NCI-H748 (cell line): ENCODE data around the gene KLF1.
A peak's percentile ranks its signal among the peaks of the same experiment; 100 is the strongest.
"Not testable (repeated sequence)": the region's sequence is repeated elsewhere in the genome, so short reads cannot be mapped to it uniquely, and the experiment has no call there.

Source experiments
- DNase-seq: peaks from one replicate; lab custom pipeline; 2025; ENCODE audit not compliant: unreplicated experiment; lab: John Stamatoyannopoulos, UW

KLF1 gene

GRCh38 chr19:12891553-12892021, 4.6 kb upstream of the KLF1 start:
- no peak for DNase-seq

DNA sequence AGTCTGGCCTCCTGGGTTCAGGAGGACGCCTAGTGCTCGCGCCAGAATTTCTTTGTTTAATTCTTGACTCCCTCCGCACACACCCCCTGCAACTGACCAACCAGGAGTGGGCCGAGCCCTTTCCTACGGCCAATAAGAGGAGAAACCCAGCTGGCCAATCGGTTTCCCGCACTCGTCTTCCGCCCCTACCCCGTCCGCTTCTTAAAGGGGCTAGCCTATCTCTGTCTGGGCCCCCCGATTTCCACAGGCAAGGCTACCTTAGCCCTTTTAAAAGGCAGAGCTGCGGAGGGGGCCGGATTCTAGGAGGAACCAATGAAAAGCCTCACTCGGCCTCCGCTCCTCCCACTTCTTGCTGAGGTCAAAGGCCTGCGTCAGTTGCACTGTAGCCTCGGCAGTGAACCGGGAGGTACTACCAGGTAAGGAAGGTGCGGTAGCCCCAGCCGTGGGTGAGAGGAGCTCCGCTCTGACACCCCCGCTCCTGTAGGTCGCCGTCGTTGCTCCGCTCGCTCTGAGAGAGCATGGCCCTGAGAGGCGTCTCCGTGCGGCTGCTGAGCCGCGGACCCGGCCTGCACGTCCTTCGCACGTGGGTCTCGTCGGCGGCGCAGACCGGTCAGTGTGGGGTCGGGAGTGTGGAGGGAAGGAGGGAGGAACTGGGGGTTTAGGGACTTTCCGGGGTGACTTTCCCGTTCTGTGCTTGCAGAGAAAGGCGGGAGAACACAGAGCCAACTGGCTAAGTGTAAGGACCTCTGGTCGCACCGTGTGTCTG, 4.0 kb upstream of the KLF1 start, which contains the start of gene GCDH:
Gene GCDH, plus strand, starts transcription at position 374 of the 766 bp plus-strand sequence. Its CDS starts 145 bp downstream, at position 519.
- DNase-seq, result peak; percentile 99

- not testable (repeated sequence) for DNase-seq
Measured at GRCh38 chr19:12890299-12890786, 3.3 kb upstream of the KLF1 start.

DNA sequence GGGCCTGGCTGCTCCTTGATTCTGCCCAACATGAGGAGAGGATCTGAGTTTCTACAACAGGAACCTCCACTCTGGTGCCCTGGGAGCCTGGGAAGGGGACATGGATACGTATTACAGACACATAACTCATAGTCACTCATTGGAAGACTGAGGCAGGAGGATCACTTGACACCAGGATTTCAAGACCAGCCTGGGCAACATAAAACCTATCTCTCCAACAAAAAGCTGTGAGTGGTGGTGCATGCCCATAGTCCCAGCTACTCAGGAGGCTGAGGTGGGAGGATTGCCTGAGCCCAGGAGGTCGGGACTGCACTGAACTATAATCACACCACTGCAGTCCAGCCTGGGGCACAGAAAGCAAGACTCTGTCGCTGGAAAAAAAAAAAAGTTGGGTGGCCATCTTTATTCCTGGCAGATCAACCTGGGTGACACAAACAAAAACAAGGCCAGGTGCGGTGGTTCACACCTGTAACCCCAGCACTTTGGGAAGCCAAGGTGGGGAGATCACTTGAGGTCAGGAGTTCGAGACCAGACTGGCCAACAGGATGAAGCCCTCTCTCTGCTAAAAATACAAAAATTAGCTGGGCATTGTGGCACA, 1.1 kb upstream of the KLF1 start:
- no peak for DNase-seq

- DNase-seq, result no peak
Measured at GRCh38 chr19:12886651-12886968, 391 bp downstream of the KLF1 start.

DNA sequence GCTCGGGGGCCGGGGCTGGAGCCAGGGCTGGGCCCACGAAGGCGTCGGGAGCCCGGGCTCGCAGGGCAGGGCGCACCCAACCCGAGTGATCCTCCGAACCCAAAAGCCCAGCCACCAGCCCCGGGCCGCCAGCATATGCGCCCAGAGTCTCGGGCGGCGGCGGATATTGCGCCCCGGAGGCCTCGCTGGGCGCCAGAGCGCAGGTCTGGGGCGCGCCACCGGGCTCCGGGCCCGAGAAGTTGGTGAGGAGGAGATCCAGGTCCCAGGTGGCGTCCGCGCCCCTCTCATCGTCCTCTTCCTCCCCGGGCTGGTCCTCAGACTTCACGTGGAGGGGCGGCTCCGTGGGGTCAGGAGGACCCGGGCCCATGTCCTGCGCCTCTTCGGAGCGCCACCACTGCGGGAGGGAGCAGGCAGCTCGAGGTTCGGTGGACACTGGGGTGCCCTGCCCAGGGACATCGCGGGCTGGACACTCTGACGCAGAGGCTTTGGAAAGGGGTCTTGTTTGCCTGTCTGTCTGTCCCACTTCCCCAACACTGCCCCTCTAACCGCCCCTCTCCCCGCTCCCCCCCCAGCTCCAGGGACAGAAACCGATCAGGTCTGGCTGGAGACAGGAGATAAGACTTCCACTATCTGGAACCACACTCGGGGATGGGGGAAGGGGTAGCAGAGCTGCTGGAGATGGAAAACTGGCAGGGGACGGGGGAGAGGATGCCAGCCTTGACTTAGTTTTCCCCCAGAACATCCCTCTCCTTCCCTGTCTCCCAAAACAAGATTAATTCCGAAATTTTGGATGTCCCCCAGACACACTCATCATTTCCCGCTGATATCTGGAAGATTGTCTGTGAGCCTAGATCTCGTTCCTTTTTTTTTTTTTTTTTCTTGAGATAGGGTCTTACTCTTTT, 1.0 kb downstream of the KLF1 start:
- no peak for DNase-seq

DNA sequence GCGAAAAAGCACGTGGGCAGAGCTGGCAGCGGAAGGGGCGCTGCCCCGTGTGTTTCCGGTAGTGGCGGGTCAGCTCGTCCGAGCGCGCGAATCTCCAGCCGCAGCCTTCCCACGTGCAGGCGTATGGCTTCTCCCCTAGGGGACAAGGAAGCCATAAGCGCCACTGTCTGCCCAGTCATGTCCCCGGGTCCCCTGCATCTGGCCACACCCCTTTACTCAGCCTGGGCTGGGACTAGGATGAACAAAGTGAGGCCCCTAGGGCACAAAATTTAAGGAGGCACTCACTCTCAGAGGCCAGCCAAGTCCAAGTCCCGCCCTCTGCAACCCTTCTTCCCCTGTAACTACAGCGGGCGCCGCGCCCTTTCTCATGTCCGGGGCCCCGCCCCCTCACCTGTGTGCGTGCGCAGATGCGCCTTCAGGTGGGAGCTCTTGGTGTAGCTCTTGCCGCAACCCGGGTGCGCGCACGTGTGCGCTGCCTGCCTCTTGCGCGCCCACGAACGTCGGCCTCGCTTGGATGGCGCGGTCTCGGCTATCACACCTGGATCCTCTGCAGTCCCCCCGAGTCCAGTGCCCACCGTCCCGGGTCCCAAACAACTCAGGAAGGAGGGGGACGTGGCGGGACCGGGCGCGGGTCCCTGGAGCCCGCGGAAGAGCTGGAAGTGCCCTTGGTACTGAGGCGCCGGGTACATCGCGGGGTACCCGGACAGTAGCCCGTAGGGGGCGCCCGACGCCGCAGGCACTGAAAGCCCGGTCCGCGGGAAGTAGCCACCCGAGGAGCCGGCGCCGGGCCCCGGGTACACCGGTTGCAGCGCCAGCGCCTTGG, 1.9 kb downstream of the KLF1 start:
- peak; percentile 97 for DNase-seq

DNA sequence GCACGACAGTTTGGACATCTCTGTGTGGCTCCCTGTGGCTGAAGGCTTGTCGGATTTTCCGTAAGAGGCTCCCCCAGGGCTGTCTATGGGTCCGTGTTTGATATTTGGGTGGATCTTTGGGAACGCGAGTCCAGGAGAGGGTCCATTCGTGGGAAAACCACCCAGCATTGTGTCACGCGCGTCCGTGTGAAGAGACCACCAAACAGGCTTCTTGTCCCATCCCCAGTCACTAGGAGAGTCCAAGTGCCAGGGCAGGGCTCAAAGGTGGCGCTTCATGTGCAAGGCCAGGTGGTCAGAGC, 2.4 kb downstream of the KLF1 start:
- DNase-seq, result no peak

DNA sequence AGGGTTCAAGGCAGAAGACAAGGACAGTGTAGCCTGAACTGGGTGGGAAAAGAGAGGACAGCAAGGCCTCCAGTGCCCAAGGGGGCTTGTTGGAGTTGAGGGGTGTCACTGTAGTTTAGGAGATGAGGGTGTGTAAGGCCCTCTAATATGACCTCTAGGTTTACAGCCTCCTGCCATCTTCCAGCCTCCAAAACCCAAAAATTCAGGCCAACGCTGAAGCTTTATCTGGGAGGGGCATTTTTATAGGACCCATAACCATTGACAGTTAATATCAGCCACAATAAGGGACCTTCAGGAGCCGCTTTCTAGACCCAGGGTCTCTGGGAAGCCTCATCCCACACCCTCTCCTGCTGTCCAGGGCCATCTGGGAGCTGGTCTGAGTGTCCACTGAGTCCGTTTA, 2.8 kb downstream of the KLF1 start:
- no peak for DNase-seq

DNA sequence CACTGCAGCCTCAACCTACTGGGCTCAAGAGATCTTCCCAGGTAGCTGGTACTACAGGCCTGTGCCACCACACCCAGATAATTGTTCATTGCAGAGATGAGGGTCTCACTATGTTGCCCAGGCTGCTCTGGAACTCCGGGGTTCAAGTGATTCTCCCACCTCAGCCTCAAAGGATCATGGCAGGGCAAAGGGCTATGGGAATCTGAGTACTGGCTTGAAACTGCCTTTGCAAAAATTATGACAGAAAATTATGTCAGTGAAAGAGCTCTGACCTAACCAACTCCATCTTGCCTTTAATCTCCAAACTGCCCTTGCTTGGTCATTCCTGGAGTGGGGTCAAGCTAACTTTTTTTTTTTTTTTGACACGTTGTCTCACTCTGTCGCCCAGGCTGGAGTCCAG, 4.4 kb downstream of the KLF1 start:
- DNase-seq, result no peak

- DNase-seq, result peak; percentile 93
Measured at GRCh38 chr19:12881172-12881808, 5.7 kb downstream of the KLF1 start, which contains the start of gene DNASE2. Gene DNASE2 (minus strand): TSS chr19:12881449. CDS start chr19:12881375, 74 bp downstream.

- DNase-seq, result peak; percentile 56
Measured at GRCh38 chr19:12880551-12881171, 6.3 kb downstream of the KLF1 start.

DNA sequence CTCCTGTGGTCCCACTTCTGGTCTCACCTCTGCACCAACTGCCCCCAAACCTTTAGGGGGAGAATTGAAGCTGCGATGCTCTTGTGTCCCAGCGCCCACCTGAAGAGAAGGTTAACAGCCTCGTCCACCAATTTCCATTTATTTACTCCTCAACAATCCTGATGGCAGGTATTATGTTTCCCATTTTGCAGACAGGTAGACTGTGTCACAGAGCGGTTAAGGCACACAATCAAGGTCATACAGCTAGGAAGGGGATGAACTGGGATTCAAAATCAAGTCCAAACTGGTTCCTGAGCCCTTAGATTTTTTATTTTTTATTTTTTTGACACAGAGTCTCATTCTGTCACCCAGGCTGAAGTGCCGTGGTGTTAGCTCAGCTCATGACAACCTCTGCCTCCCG, 11.9 kb downstream of the KLF1 start:
- DNase-seq, result no peak

GRCh38 chr19:12873891-12874745, 12.9 kb downstream of the KLF1 start:
- DNase-seq, result no peak

DNA sequence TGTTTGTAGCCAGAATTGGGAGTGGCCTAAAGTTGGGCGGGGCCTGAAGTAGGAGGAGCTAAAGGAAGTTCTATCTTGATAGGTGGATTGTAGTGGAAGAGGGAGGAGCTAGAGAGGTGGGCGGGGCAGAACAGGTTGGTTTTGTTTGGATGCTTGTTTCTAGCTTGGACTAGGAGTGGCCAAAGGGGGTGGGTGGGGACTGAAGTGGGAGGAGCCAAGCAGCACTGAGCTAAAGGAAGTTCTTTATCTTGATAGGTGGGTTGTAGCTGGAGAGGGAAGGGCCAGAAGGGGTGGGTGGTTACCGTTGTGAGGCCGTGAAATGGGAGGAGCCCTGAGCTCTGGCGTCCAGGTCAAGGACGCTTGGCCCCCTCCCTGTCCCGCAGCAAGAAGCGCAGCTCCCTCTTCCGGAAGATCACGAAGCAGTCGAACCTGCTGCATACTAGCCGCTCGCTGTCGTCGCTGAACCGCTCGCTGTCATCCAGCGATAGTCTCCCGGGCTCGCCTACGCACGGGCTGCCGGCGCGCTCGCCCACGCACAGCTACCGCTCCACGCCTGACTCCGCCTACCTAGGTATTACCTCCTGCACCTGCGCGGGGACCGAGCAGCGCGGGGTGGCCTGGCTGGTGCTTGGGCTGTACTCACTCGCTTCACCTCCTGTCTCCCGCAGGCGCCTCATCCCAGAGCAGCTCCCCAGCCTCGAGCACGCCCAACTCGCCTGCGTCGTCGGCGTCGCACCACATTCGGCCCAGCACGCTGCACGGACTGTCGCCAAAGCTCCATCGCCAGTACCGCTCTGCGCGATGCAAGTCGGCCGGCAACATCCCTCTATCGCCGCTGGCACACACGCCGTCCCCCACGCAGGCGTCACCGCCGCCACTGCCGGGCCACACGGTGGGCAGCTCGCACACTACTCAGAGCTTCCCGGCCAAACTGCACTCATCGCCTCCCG, 13.8 kb downstream of the KLF1 start:
- DNase-seq, result peak; percentile 23

GRCh38 chr19:12872255-12872654, 14.7 kb downstream of the KLF1 start:
- no peak for DNase-seq

- no peak for DNase-seq
Measured at GRCh38 chr19:12871681-12872080, 15.3 kb downstream of the KLF1 start.
